Tibial nerve (tissue), 4 donors: ENCODE results near the gene GNB1L. TPM values are rescaled to one million over a fixed set of nuclear protein-coding genes. Genes with fewer than 3 reads are reported as not detected.
A peak's percentile ranks its signal among the peaks of the same experiment; 100 is the strongest.

Experiments
- DNase-seq, 2 donors: peaks; one replicate each; pipeline ENCODE4 v3.0.0-alpha.2; 2019; ENCODE audit warnings: low spot score in 2 of 2
- H3K27ac ChIP-seq, 4 donors: fragments of 200-600 bp; sonication (generic) in 3 of 4; one replicate each; pipeline ENCODE4 v1.5.1; 2017 to 2019; ENCODE audit warnings: mild to moderate bottlenecking in 1 of 4
- H3K27me3 ChIP-seq, 2 donors: fragments of 200-600 bp; sonication (generic) in 1 of 2; one replicate each; pipeline versions ENCODE4 v1.5.1 to v1.6.0; 2017 to 2019
- H3K36me3 ChIP-seq, 3 donors: fragments of 200-600 bp; sonication (generic); one replicate each; pipeline ENCODE4 v1.5.1; 2018 to 2019
- H3K4me1 ChIP-seq, 4 donors: fragments of 200-600 bp; sonication (generic) in 3 of 4; one replicate each; pipeline ENCODE4 v1.5.1; 2017 to 2019
- H3K4me3 ChIP-seq, 4 donors: fragments of 200-600 bp; sonication (generic) in 3 of 4; one replicate each; pipeline ENCODE4 v1.5.1; 2017 to 2019; ENCODE audit warnings: mild to moderate bottlenecking in 1 of 4, moderate library complexity in 1 of 4
- H3K9me3 ChIP-seq, 4 donors: fragments of 200-600 bp; sonication (generic) in 3 of 4; one replicate each; pipeline ENCODE4 v1.5.1; 2017 to 2019
- EP300 ChIP-seq, 2 donors: sonication (generic); formaldehyde crosslinking; IDR thresholded peaks; one replicate each; pipeline ENCODE4 v1.6.1; 2017; ENCODE audit warnings: antibody characterized with exemption in 2 of 2, mild to moderate bottlenecking in 1 of 2
- POLR2A ChIP-seq, 2 donors: fragments of 450-650 bp; IDR thresholded peaks; one replicate each; pipeline ENCODE4 v1.6.1; 2017; ENCODE audit warnings: antibody characterized with exemption in 2 of 2, mild to moderate bottlenecking in 2 of 2, moderate library complexity in 2 of 2
- WGBS, 2 donors: methylation state at CpG; one replicate each; pipeline ENCODE4 v1.1.5; 2018; 5-methylcytosine and 5-hydroxymethylcytosine counted together
- total RNA-seq, 4 donors: library from RNA; depleted of rRNA; stranded (reverse); fragments of >200 nt; gene quantifications; one replicate each; pipeline ENCODE4 v1.1.0, GENCODE V29; 2016
- TF ChIP-seq, protein P1 (sequence below), 5 experiments: fragments of 200-600 bp in 3 of 5; fragments of 450-650 bp in 2 of 5; sonication (generic) in 3 of 5; IDR thresholded peaks; one replicate each; pipeline ENCODE4 v1.5.1; 2016 to 2019; ENCODE audit warnings: antibody characterized with exemption in 5 of 5, mild to moderate bottlenecking in 3 of 5, moderate library complexity in 2 of 5

The GNB1L gene
- total RNA-seq, 4 donors from 2014 or later = 2.9 to 8.1 (median 6.3) TPM

DNA sequence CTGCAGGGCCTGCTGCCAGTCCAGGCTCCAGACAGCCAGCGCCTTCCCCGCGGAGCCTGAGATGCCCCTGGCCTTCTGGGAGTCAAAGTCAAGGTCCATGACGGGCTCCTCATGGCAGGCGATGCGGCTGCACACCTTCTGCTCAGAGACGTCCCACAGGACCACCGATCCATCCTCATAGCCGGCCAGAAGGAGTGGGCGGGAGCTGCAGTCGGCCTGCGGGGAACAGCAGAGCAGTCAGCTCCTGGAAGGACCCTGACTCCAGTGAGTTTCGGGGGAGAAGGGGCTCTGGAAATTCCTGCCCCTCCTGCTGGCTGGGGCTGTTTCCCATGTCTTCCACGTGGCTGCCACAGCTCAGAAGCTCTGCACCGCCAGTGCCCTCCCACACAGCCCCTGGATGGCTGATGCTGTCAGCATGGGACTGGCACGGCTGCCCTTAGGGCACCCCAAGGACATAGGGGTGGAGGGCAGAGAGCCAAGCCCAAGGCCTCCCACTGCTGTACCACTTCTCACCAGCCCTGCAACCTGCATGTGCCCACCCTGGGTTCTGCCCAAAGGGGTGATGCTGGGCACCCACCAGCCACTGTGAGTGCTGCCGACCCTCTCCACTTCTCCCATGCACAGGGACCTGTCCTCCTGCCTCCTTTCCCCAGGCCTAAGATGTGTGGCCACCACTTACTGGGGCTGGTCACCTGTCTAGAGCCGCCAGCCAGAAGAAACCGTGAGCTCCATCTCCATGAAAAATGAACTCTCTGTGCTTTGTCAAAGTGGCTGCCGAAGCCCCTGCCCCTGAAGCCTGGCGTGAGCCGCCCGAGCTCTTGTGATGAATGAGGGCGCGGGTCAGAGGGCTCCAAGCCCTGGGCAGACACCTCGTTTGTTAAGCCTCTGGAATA lies 52.4 kb downstream of the GNB1L start:
- Histone ChIP-seq H3K36me3 (peaks cover 0 to 49% (median 0%) of the 10 kb centered on the region in 3 donors), H3K4me1 (peaks cover 0 to 36% (median 0%) of the 10 kb centered on the region in 4 donors), H3K9me3 (no peaks in the 10 kb centered on the region), H3K27me3 (no peaks in the 10 kb centered on the region), H3K27ac (no peak overlapping the region), H3K4me3 (no peak overlapping the region)
- no peak for DNase-seq
- no peak for TF ChIP-seq EP300 (IDR thresholded peaks at IDR 0.05)
- TF ChIP-seq POLR2A (IDR thresholded peaks at IDR 0.05) = no peak
- TF ChIP-seq, protein P1, sequence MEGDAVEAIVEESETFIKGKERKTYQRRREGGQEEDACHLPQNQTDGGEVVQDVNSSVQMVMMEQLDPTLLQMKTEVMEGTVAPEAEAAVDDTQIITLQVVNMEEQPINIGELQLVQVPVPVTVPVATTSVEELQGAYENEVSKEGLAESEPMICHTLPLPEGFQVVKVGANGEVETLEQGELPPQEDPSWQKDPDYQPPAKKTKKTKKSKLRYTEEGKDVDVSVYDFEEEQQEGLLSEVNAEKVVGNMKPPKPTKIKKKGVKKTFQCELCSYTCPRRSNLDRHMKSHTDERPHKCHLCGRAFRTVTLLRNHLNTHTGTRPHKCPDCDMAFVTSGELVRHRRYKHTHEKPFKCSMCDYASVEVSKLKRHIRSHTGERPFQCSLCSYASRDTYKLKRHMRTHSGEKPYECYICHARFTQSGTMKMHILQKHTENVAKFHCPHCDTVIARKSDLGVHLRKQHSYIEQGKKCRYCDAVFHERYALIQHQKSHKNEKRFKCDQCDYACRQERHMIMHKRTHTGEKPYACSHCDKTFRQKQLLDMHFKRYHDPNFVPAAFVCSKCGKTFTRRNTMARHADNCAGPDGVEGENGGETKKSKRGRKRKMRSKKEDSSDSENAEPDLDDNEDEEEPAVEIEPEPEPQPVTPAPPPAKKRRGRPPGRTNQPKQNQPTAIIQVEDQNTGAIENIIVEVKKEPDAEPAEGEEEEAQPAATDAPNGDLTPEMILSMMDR (IDR thresholded peaks at IDR 0.05) = no peak
- WGBS, 2 donors = 78 to 89% methylated on average over 4 to 23 of the region's 26 CpGs

DNA sequence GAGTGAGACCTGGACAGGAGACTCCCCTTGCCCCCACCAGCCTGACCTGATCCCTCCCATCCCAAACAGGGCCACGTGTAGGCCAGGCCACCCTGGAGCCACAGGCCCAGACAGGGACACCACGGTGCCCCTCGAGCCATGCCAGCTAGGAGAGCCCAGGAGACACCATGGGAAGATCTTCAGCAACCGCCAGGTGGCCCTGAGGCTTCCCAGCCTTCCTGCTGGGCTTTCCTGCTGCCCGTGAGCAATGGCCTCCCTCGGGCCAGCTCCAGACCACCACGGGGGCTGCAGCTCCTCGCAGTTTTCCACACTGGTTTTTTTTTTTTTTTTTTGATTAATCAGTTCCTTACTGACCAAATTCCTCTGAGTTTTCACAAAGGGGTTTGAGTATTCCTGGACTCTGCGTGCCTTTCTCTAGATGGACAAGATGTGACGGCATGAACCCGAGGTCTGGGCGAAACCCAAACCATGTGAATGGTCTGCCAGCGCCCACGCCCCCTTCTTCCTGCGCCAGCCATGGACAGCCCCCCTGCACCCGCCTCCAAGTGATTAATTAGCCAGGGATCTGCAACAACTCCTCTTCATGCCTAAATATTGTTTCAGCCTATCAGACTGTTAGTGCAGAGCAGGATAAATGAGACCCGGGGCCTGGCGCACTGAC lies 53.2 kb downstream of the GNB1L start:
- H3K4me1 ChIP-seq = peaks cover 0 to 28% (median 0%) of the 10 kb centered on the region in 4 donors
- no peak for DNase-seq
- H3K27me3 ChIP-seq = no peaks in the 10 kb centered on the region
- TF ChIP-seq POLR2A (IDR thresholded peaks at IDR 0.05) (no peak), EP300 (IDR thresholded peaks at IDR 0.05) (no peak)
- TF ChIP-seq, protein P1 (IDR thresholded peaks at IDR 0.05) = no peak
- peaks cover 0 to 46% (median 0%) of the 10 kb centered on the region in 3 donors for H3K36me3 ChIP-seq
- 77 to 84% methylated on average over 16 to 17 of the region's 18 CpGs for whole genome bisulfite sequencing, 2 donors
- no peak overlapping the region for H3K4me3 ChIP-seq
- no peak overlapping the region for H3K27ac ChIP-seq
- no peaks in the 10 kb centered on the region for H3K9me3 ChIP-seq

DNA sequence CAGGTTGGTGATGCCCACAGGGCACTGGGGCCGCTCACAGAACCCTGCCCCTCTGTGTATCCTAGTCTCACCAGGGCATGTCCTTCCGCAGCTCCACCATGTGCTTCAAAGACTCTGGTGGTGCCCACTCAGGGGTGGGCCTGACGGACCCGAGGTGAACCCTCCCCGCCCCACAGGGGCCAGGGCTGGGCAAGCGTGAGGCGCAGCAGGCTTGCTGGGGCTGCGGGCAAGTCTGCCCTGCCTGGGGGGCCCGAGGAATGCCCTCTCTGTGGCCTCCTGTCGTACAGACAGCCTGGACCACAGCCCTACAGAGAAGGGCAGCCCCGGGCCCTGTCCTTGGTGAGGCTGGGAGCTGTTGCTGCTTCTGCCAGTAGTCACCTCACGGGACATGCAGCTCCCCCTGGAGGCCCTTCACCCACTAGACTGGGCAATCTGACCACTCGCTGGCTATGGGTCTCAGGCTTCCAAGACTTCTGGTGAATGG lies 53.9 kb downstream of the GNB1L start:
- no peaks in the 10 kb centered on the region for H3K9me3 ChIP-seq
- 88 to 94% methylated on average over 7 to 8 of the region's 13 CpGs for WGBS, 2 donors
- peaks cover 0 to 43% (median 0%) of the 10 kb centered on the region in 3 donors for H3K36me3 ChIP-seq
- no peak for DNase-seq
- H3K27ac ChIP-seq = no peak overlapping the region
- H3K4me1 ChIP-seq = peaks cover 0 to 25% (median 0%) of the 10 kb centered on the region in 4 donors
- H3K27me3 ChIP-seq = no peaks in the 10 kb centered on the region
- no peak for TF ChIP-seq EP300 (IDR thresholded peaks at IDR 0.05)
- no peak for TF ChIP-seq POLR2A (IDR thresholded peaks at IDR 0.05)
- no peak overlapping the region for H3K4me3 ChIP-seq

DNA sequence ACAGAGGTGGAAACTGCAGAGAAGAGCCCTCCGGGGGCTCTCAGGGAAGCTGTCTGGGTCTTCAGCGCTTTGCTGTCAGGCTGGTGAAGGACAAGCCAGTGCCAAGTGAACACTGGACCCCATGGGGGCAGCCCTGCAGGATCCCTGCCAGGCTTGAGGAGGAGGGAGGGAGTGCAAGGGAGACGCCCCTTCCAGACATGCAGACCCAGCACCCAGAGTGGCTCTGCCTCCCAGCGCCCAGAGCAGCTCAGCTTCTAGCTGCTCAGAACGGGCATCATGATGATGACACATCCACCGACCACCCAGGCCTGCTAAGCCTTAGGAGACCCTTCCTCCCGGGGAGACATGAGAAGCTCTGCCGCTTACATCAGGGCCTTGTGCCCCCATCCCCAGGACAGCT lies 54.4 kb downstream of the GNB1L start:
- 86 to 88% methylated on average over 8 of the region's 8 CpGs for WGBS, 2 donors
- Histone ChIP-seq H3K4me3 (no peak overlapping the region), H3K27me3 (no peaks in the 10 kb centered on the region), H3K4me1 (peaks cover 0 to 22% (median 2%) of the 10 kb centered on the region in 4 donors), H3K27ac (peak overlapping the region in 1 of 4 donors; percentile 18), H3K9me3 (no peaks in the 10 kb centered on the region), H3K36me3 (peaks cover 0 to 43% (median 0%) of the 10 kb centered on the region in 3 donors)
- no peak for DNase-seq
- TF ChIP-seq, protein P1 (IDR thresholded peaks at IDR 0.05) = no peak
- TF ChIP-seq POLR2A (IDR thresholded peaks at IDR 0.05) = no peak

DNA sequence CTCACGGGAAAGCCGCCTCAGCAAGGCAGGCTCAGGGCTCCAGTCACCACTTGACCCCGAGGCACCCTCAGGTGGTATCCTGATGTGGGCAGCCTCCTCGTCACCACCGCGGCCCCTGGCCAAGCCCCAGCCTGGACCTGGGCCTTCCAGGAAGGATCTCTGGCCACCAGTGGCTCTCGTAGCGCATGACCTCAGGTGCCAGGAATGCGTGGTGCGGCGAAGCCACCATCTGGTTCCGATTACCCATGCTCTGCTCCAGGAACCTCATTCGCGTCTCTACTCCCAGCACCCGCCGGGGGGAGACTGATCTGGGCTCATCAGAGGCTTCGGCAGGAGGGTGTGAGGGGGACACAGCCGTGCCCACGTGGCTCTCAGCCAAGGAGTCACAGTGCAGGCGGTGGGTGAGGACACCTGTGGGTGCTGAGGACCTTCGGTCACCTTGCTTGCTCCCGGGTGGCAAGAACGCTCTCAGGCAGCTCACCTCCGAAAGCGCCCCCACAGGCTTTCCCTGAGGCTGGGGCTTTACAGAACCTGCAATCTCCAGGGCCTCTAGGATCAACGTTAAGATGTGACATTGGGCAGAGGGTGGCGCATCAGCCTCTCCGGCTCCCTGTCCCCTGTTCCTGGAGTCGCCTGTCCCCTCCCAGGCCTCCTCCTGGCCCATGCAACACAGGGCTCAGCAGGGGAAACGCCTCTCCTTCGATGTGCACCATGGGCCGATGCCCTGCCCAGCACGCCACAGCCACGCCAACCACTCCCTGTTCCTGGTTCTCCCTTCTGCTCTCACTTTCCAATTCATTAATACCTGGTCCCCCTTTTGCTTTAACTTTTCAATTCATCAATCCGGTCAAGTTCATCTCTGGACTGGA lies 55.1 kb downstream of the GNB1L start:
- Histone ChIP-seq H3K9me3 (no peaks in the 10 kb centered on the region), H3K4me3 (no peak overlapping the region), H3K27ac (peak overlapping the region in 1 of 4 donors; percentile 58), H3K36me3 (peaks cover 0 to 43% (median 0%) of the 10 kb centered on the region in 3 donors), H3K27me3 (no peaks in the 10 kb centered on the region), H3K4me1 (peaks cover 0 to 22% (median 2%) of the 10 kb centered on the region in 4 donors)
- 76 to 87% methylated on average over 27 to 32 of the region's 35 CpGs for WGBS, 2 donors
- DNase-seq = peak; percentile 71 to 80
- TF ChIP-seq EP300 (IDR thresholded peaks at IDR 0.05) = peak in 1 of 2 donors; percentile 82
- TF ChIP-seq POLR2A (IDR thresholded peaks at IDR 0.05) = no peak
- TF ChIP-seq, protein P1 (IDR thresholded peaks at IDR 0.05) = peak in 1 of 5 experiments; percentile 29
